Breast epithelium (tissue), 3 donors: ENCODE data around the gene VAPB.

Experiments
- POLR2A ChIP-seq: fragments of 450-650 bp; IDR thresholded peaks from one replicate; pipeline ENCODE4 v1.6.1; 2016; ENCODE audit warnings: antibody characterized with exemption, mild to moderate bottlenecking, moderate library complexity
- TF ChIP-seq, protein P1 (sequence below), 3 donors: fragments of 450-650 bp; IDR thresholded peaks; one replicate each; pipeline ENCODE4 v1.5.1; 2016 to 2017; ENCODE audit warnings: antibody characterized with exemption in 3 of 3, mild to moderate bottlenecking in 3 of 3, moderate library complexity in 3 of 3

DNA sequence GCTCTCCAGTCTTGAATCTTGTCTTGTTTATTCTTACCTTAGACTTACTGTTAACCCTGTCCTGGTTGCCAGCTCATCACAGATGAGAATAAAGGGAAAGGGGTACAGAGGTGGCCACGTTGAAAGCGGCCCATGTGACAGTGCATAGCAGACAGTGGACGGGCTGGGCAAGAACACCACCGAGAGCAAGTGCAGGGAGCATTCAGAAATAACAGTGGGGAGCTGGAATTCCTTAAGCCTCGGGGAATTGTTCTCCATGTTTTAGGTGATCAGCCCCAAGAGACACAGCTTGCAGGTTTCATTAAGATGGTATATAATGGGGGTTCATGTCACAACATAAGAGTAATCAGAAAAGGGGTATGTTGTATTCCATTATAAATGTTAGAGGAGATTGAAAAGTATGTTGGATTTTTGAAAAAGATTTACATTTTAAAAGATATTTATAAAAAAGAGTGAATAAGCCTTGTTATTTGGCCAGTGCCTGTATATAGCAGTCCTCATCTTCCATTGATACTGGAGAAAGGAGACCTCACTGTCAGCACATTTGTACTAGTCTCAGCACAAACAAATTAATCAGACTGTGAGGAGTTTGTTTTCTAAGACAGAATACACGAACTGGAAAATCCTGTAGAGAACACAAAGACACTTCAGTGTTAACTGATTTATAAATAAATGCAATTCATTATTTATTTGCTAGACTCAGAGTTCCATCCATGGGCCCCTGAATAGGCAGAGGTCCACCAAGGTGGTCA, 35.4 kb downstream of the VAPB start:
- TF ChIP-seq POLR2A: no peak
- TF ChIP-seq, protein P1, sequence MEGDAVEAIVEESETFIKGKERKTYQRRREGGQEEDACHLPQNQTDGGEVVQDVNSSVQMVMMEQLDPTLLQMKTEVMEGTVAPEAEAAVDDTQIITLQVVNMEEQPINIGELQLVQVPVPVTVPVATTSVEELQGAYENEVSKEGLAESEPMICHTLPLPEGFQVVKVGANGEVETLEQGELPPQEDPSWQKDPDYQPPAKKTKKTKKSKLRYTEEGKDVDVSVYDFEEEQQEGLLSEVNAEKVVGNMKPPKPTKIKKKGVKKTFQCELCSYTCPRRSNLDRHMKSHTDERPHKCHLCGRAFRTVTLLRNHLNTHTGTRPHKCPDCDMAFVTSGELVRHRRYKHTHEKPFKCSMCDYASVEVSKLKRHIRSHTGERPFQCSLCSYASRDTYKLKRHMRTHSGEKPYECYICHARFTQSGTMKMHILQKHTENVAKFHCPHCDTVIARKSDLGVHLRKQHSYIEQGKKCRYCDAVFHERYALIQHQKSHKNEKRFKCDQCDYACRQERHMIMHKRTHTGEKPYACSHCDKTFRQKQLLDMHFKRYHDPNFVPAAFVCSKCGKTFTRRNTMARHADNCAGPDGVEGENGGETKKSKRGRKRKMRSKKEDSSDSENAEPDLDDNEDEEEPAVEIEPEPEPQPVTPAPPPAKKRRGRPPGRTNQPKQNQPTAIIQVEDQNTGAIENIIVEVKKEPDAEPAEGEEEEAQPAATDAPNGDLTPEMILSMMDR (IDR thresholded peaks at IDR 0.05): no peak
